HCT116 (cell line): ENCODE data around the gene SSX4B. TPM values are rescaled to one million over a fixed set of nuclear protein-coding genes. Genes with fewer than 3 reads are reported as not detected.
"Not testable (repeated sequence)": the region's sequence is repeated elsewhere in the genome, so short reads cannot be mapped to it uniquely, and the experiment has no call there.

Source experiments
- ATAC-seq: fragments of 200-7000 bp; cut with Tn5 transposase; 2 replicates; pipeline ENCODE4 v1.9.1; 2020; ENCODE audit warnings: mild to moderate bottlenecking, moderate library complexity
- Bru-seq: library from RNA; stranded (reverse); fragments of 400-500 nt; gene quantifications from one replicate; lab custom pipeline; 2021; lab: Mats Ljungman, UMichigan
- BruChase-seq, 2 experiments: library from RNA; stranded (reverse); fragments of 400-500 nt; gene quantifications; one replicate each; lab custom pipeline; 2021; lab: Mats Ljungman, UMichigan
- BruUV-seq: library from RNA; stranded (reverse); fragments of 400-500 nt; replicated peaks from 2 replicates; lab custom pipeline; 2021; lab: Mats Ljungman, UMichigan
- CTCF ChIA-PET: fragments of 300-600 bp; sonication (Branson Sonifier 250); formaldehyde crosslinking; loops from one replicate; lab custom pipeline; 2021; ENCODE audit warnings: antibody characterized with exemption; lab: Charles Lee
- POLR2A ChIA-PET: fragments of 300-600, 350-600 bp; sonication (Branson Sonifier 250); formaldehyde crosslinking; loops from one replicate; lab custom pipeline; 2021; ENCODE audit warnings: antibody characterized with exemption; lab: Charles Lee
- RAD21 ChIA-PET, 2 experiments: fragments of 300-600 bp; sonication (Branson Sonifier 250); formaldehyde crosslinking; loops; one replicate each; lab custom pipeline; 2023; ENCODE audit warnings: low total read pairs in 2 of 2; ENCODE audit not compliant: uncharacterized antibody in 2 of 2, unreplicated experiment in 2 of 2, low non-redundant PET in 1 of 2; lab: Charles Lee
- DNase-seq: peaks from one replicate; pipeline ENCODE4 v3.0.0-alpha.2; 2010; ENCODE audit warnings: low read depth, low spot score
- H2AFZ ChIP-seq: fragments of 200-600 bp; shearing (Covaris generic), sonication (generic); 2 replicates; pipeline ENCODE4 v1.6.1; 2017; ENCODE audit warnings: low read depth, mixed run types, mixed read lengths, antibody characterized with exemption, low read length; ENCODE audit not compliant: poor library complexity, severe bottlenecking
- H3K27ac ChIP-seq: 2 replicates; pipeline ENCODE4 v1.5.1; 2012; ENCODE audit warnings: low read depth, low read length
- H3K27me3 ChIP-seq: fragments of 200-600 bp; sonication (generic); 2 replicates; pipeline ENCODE4 v1.6.1; 2016; ENCODE audit warnings: mixed run types, low read length, mixed read lengths; ENCODE audit not compliant: insufficient read depth
- H3K36me3 ChIP-seq, 2 experiments: fragments of 200-500 bp in 1 of 2; fragments of 200-600 bp in 1 of 2; sonication (Bioruptor generic) in 1 of 2; sonication (generic) in 1 of 2; 2 replicates each; pipeline versions ENCODE4 v1.5.1 to v1.6.1; 2014 to 2016; ENCODE audit warnings: low read length in 2 of 2, inconsistent platforms in 1 of 2, mixed read lengths in 1 of 2, mixed run types in 1 of 2; ENCODE audit not compliant: insufficient read depth in 2 of 2, control insufficient read depth in 1 of 2
- H3K4me1 ChIP-seq, 2 experiments: fragments of 200-600 bp in 1 of 2; sonication (generic) in 1 of 2; 2 replicates each; pipeline versions ENCODE4 v1.5.1 to v1.6.1; 2012 to 2017; ENCODE audit warnings: low read length in 2 of 2, inconsistent platforms in 1 of 2, mild to moderate bottlenecking in 1 of 2, mixed read lengths in 1 of 2, mixed run types in 1 of 2, moderate library complexity in 1 of 2; ENCODE audit not compliant: insufficient read depth in 2 of 2, control insufficient read depth in 1 of 2
- H3K4me2 ChIP-seq: fragments of 200-600 bp; sonication (generic); 2 replicates; pipeline ENCODE4 v1.6.1; 2017; ENCODE audit warnings: mixed run types, low read length, mixed read lengths
- H3K4me3 ChIP-seq, 2 experiments: fragments of 200-600 bp in 1 of 2; sonication (generic) in 1 of 2; replicated peaks in 1 of 2; 2 replicates each; pipeline ENCODE4 v1.5.1; 2011 to 2016; ENCODE audit warnings: low read length in 2 of 2, control low read depth in 1 of 2, low read depth in 1 of 2, mild to moderate bottlenecking in 1 of 2, mixed read lengths in 1 of 2, mixed run types in 1 of 2
- H3K79me2 ChIP-seq: fragments of 200-600 bp; sonication (generic); 2 replicates; pipeline ENCODE4 v1.6.1; 2017; ENCODE audit warnings: mild to moderate bottlenecking, mixed run types, low read length, moderate library complexity, mixed read lengths; ENCODE audit not compliant: insufficient read depth
- H3K9ac ChIP-seq: fragments of 200-600 bp; sonication (generic); 2 replicates; pipeline ENCODE4 v1.6.1; 2016; ENCODE audit warnings: low read length, mixed read lengths
- H3K9me2 ChIP-seq: fragments of 200-600 bp; sonication (generic), shearing (Covaris generic); 2 replicates; pipeline ENCODE4 v1.6.1; 2017; ENCODE audit warnings: mixed run types, mild to moderate bottlenecking, moderate library complexity; ENCODE audit not compliant: insufficient read depth
- H3K9me3 ChIP-seq, 2 experiments: fragments of 200-500 bp in 1 of 2; fragments of 200-600 bp in 1 of 2; sonication (Bioruptor generic) in 1 of 2; sonication (generic) in 1 of 2; 2 replicates each; pipeline ENCODE4 v1.6.1; 2014 to 2017; ENCODE audit warnings: low read length in 2 of 2, mixed read lengths in 2 of 2, inconsistent platforms in 1 of 2, low read depth in 1 of 2, mild to moderate bottlenecking in 1 of 2, mixed run types in 1 of 2, moderate library complexity in 1 of 2; ENCODE audit not compliant: control insufficient read depth in 1 of 2, insufficient read depth in 1 of 2
- H4K20me1 ChIP-seq: fragments of 200-600 bp; sonication (generic), shearing (Covaris generic); 2 replicates; pipeline ENCODE4 v1.6.1; 2017; ENCODE audit warnings: mixed run types, mild to moderate bottlenecking, moderate library complexity; ENCODE audit not compliant: insufficient read depth
- CBX3 ChIP-seq: IDR thresholded peaks from 2 replicates; pipeline ENCODE4 v1.6.1; 2012; ENCODE audit warnings: low read depth
- CEBPB ChIP-seq: IDR thresholded peaks from 2 replicates; pipeline ENCODE4 v1.6.1; 2012; ENCODE audit warnings: low read depth
- ELF1 ChIP-seq: IDR thresholded peaks from 2 replicates; pipeline ENCODE4 v1.6.1; 2012; ENCODE audit warnings: low read depth, borderline replicate concordance
- EZH2 ChIP-seq: fragments of 200-600 bp; sonication (generic); IDR thresholded peaks from 2 replicates; pipeline ENCODE4 v1.6.1; 2017; ENCODE audit warnings: antibody characterized with exemption, mixed run types
- FOSL1 ChIP-seq: IDR thresholded peaks from 2 replicates; pipeline ENCODE4 v1.6.1; 2012; ENCODE audit warnings: low read depth
- JUND ChIP-seq: IDR thresholded peaks from 2 replicates; pipeline ENCODE4 v1.6.1; 2012
- POLR2AphosphoS5 ChIP-seq: IDR thresholded peaks from 2 replicates; pipeline ENCODE4 v1.6.1; 2011; ENCODE audit warnings: mild to moderate bottlenecking, low read depth, low read length, moderate library complexity
- RAD21 ChIP-seq: IDR thresholded peaks from 2 replicates; pipeline ENCODE4 v1.6.1; 2012; ENCODE audit warnings: low read depth, mild to moderate bottlenecking
- SRF ChIP-seq: IDR thresholded peaks from 2 replicates; pipeline ENCODE4 v1.6.1; 2012; ENCODE audit warnings: low read depth
- ZFX ChIP-seq: fragments of 450-650 bp; IDR thresholded peaks from 2 replicates; pipeline ENCODE4 v1.6.1; 2017
- ZNF274 ChIP-seq: fragments of 200-500 bp; sonication (Bioruptor generic); IDR thresholded peaks from 2 replicates; pipeline ENCODE4 v1.6.1; 2014; ENCODE audit warnings: mild to moderate bottlenecking, low read depth, low read length, inconsistent platforms
- intact Hi-C: fragments of 100-400 bp; cut with micrococcal nuclease; formaldehyde crosslinking; loops from 2 replicates; pipeline ENCODE4 v1.10.0; 2022
- long read RNA-seq: library from polyadenylated mRNA; unstranded; transcript quantifications from one replicate; pipeline ENCODE4 v2.0.0, GENCODE V29; 2021; ENCODE audit not compliant: unreplicated experiment
- polyA plus RNA-seq: library from polyadenylated mRNA; unstranded; fragments of >200 nt; gene quantifications from 2 replicates; pipeline ENCODE4 v1.2.1, GENCODE V29; 2012; ENCODE audit warnings: missing spikeins
- total RNA-seq: library from RNA; stranded (reverse); gene quantifications from one replicate; pipeline ENCODE4 v1.2.1, GENCODE V29; 2021; ENCODE audit not compliant: unreplicated experiment
- TF ChIP-seq, protein P1 (sequence below): IDR thresholded peaks from 2 replicates; pipeline ENCODE4 v1.6.1; 2012
- TF ChIP-seq, protein P2 (sequence below): IDR thresholded peaks from 2 replicates; pipeline ENCODE4 v1.6.1; 2012; ENCODE audit warnings: low read depth
- TF ChIP-seq, protein P3 (sequence below): IDR thresholded peaks from 2 replicates; pipeline ENCODE4 v1.6.1; 2011; ENCODE audit warnings: mild to moderate bottlenecking, low read length, moderate library complexity; ENCODE audit not compliant: insufficient replicate concordance; ENCODE audit errors: extremely low read depth
- TF ChIP-seq, protein P4 (sequence below): IDR thresholded peaks from 2 replicates; pipeline ENCODE4 v1.6.1; 2012

The SSX4B gene, protein sequence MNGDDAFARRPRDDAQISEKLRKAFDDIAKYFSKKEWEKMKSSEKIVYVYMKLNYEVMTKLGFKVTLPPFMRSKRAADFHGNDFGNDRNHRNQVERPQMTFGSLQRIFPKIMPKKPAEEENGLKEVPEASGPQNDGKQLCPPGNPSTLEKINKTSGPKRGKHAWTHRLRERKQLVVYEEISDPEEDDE
- total RNA-seq (not detected), Bru-seq, nascent RNA (not detected), BruChase-seq, experiment 1, labeled RNA remaining after a 6-hour chase (not detected), BruChase-seq, experiment 2, labeled RNA remaining after a 2-hour chase (not detected)
- polyA plus RNA-seq, result not detected in 2 replicates
- long read RNA-seq, result 0 reads

DNA sequence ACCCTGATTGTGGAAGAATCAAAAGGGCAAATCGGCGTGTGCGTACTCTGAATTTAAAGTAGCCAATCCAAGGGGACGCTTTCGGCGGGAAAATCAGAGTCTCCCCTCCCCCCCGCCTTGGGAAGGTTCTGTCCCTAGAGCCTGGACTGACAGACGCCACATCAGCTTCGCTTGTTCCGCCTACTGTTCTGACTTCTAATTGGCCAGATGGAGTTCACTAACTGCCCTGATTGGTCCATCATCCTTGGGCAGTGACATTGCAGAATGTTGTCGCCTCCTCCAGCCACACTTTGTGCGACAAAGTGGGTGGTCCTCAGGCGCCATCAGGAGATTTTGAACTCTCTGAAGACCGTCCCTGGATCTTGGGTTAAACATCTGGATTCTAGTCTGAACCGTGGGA lies at the start of gene SSX4B:
Gene SSX4B, minus strand, starts transcription at position 101 of the 400 bp plus-strand sequence. CDS start 588 bp downstream, outside the sequence.
- H3K27me3 ChIP-seq, H2AFZ ChIP-seq, H3K4me3 ChIP-seq, CTCF ChIA-PET, BruUV-seq, H3K27ac ChIP-seq, DNase-seq, ATAC-seq, H3K9me2 ChIP-seq, H3K9me3 ChIP-seq, intact Hi-C loops, H4K20me1 ChIP-seq, RAD21 ChIA-PET, H3K4me1 ChIP-seq, H3K36me3 ChIP-seq, H3K4me2 ChIP-seq, POLR2A ChIA-PET, H3K9ac ChIP-seq, H3K79me2 ChIP-seq: not testable (repeated sequence)

DNA sequence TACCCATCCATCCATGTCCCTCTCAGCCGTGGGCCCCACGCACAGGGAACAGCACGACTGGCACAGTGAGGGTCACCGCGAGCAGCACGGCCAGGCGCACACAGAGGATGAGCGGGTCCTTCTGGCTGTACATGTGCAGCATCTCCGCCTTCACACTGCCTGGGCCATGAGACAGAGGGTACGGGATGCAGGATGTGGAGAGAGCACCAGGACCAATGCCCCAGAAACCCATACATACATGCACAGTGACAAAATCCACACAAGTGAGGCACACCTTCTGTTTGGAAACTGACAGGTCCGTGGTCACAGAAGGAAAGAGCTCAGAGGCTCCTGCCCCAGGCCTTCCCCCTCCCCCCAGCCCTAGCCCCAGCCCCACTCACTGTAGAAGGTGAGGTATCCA lies 48.8 kb upstream of the SSX4B start:
- H3K4me2 ChIP-seq, result no peak overlapping the region
- no peaks in the 10 kb centered on the region for H4K20me1 ChIP-seq
- H3K4me3 ChIP-seq, result no peak overlapping the region
- ATAC-seq (no peak), DNase-seq (no peak)
- H3K4me1 ChIP-seq, result peaks cover 0 to 5% of the 10 kb centered on the region in 2 experiments; a peak in 1 of 4 replicates
- ChIA-PET CTCF (no interaction called here), RAD21 (no interaction called here), POLR2A (no interaction called here)
- H3K9me2 ChIP-seq, result no peaks in the 10 kb centered on the region
- H3K27ac ChIP-seq, result no peak overlapping the region
- H3K9me3 ChIP-seq, result no peaks in the 10 kb centered on the region
- intact Hi-C loops, result no loop called here
- no peaks in the 10 kb centered on the region for H3K36me3 ChIP-seq
- no TSS peak for BruUV-seq
- peaks cover 3% of the 10 kb centered on the region; the same call in 1 of the 2 replicates for H3K79me2 ChIP-seq
- H3K9ac ChIP-seq, result no peak overlapping the region
- H3K27me3 ChIP-seq, result no peaks in the 10 kb centered on the region
- no peak overlapping the region for H2AFZ ChIP-seq
- TF ChIP-seq ZNF274 (no peak), POLR2AphosphoS5 (no peak), JUND (no peak), ZFX (no peak), ELF1 (no peak), RAD21 (no peak), CBX3 (no peak), FOSL1 (no peak), EZH2 (no peak), SRF (no peak), CEBPB (no peak)
- TF ChIP-seq, protein P1, sequence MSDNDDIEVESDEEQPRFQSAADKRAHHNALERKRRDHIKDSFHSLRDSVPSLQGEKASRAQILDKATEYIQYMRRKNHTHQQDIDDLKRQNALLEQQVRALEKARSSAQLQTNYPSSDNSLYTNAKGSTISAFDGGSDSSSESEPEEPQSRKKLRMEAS, result no peak
- TF ChIP-seq, protein P2, sequence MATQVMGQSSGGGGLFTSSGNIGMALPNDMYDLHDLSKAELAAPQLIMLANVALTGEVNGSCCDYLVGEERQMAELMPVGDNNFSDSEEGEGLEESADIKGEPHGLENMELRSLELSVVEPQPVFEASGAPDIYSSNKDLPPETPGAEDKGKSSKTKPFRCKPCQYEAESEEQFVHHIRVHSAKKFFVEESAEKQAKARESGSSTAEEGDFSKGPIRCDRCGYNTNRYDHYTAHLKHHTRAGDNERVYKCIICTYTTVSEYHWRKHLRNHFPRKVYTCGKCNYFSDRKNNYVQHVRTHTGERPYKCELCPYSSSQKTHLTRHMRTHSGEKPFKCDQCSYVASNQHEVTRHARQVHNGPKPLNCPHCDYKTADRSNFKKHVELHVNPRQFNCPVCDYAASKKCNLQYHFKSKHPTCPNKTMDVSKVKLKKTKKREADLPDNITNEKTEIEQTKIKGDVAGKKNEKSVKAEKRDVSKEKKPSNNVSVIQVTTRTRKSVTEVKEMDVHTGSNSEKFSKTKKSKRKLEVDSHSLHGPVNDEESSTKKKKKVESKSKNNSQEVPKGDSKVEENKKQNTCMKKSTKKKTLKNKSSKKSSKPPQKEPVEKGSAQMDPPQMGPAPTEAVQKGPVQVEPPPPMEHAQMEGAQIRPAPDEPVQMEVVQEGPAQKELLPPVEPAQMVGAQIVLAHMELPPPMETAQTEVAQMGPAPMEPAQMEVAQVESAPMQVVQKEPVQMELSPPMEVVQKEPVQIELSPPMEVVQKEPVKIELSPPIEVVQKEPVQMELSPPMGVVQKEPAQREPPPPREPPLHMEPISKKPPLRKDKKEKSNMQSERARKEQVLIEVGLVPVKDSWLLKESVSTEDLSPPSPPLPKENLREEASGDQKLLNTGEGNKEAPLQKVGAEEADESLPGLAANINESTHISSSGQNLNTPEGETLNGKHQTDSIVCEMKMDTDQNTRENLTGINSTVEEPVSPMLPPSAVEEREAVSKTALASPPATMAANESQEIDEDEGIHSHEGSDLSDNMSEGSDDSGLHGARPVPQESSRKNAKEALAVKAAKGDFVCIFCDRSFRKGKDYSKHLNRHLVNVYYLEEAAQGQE, result no peak
- TF ChIP-seq, protein P3, sequence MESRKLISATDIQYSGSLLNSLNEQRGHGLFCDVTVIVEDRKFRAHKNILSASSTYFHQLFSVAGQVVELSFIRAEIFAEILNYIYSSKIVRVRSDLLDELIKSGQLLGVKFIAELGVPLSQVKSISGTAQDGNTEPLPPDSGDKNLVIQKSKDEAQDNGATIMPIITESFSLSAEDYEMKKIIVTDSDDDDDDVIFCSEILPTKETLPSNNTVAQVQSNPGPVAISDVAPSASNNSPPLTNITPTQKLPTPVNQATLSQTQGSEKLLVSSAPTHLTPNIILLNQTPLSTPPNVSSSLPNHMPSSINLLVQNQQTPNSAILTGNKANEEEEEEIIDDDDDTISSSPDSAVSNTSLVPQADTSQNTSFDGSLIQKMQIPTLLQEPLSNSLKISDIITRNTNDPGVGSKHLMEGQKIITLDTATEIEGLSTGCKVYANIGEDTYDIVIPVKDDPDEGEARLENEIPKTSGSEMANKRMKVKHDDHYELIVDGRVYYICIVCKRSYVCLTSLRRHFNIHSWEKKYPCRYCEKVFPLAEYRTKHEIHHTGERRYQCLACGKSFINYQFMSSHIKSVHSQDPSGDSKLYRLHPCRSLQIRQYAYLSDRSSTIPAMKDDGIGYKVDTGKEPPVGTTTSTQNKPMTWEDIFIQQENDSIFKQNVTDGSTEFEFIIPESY, result no peak
- TF ChIP-seq, protein P4, sequence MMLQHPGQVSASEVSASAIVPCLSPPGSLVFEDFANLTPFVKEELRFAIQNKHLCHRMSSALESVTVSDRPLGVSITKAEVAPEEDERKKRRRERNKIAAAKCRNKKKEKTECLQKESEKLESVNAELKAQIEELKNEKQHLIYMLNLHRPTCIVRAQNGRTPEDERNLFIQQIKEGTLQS, result no peak
